Keratinocyte (primary cell): Measurements from ENCODE around the gene RPS2. TPM values are rescaled to one million over a fixed set of nuclear protein-coding genes. Genes with fewer than 3 reads are reported as not detected.

ENCODE experiments used
- DNase-seq: peaks from one replicate; pipeline ENCODE4 v3.0.0-alpha.2; 2011; ENCODE audit warnings: low read depth, missing footprints, low spot score
- FAIRE-seq: peaks from 2 replicates; lab custom pipeline; 2011; peaks lifted over from hg19 to GRCh38; lab: Jason Lieb, UNC
- H2AFZ ChIP-seq: 2 replicates; pipeline ENCODE4 v1.6.0; 2012; ENCODE audit warnings: low read length, control low read depth, inconsistent platforms; ENCODE audit not compliant: control insufficient read depth
- H3K27ac ChIP-seq: 2 replicates; pipeline ENCODE4 v1.5.1; 2011; ENCODE audit warnings: low read length; ENCODE audit not compliant: control insufficient read depth, insufficient read depth
- H3K27me3 ChIP-seq: 3 replicates; pipeline ENCODE4 v1.6.0; 2011; ENCODE audit warnings: low read length; ENCODE audit not compliant: control insufficient read depth, insufficient read depth; ENCODE audit errors: extremely low read depth
- H3K36me3 ChIP-seq, 2 experiments: 2 replicates in 1 of 2; 3 replicates in 1 of 2; pipeline ENCODE4 v1.5.1; 2011; ENCODE audit warnings: low read length in 2 of 2, mild to moderate bottlenecking in 1 of 2; ENCODE audit not compliant: control insufficient read depth in 2 of 2, insufficient read depth in 2 of 2; ENCODE audit errors: extremely low read depth in 1 of 2
- H3K4me1 ChIP-seq: 3 replicates; pipeline ENCODE4 v1.5.1; 2011; ENCODE audit warnings: low read length; ENCODE audit not compliant: control insufficient read depth, insufficient read depth; ENCODE audit errors: extremely low read depth
- H3K4me2 ChIP-seq: 3 replicates; pipeline ENCODE4 v1.6.0; 2011; ENCODE audit warnings: low read depth, low read length; ENCODE audit not compliant: control insufficient read depth, insufficient read depth; ENCODE audit errors: extremely low read depth
- H3K4me3 ChIP-seq, 3 experiments: fragments of 200-600 bp in 1 of 3; sonication (generic) in 1 of 3; 2 replicates in 2 of 3; 3 replicates in 1 of 3; pipeline ENCODE4 v1.5.1; 2011 to 2016; ENCODE audit warnings: low read length in 3 of 3, mild to moderate bottlenecking in 3 of 3, control low read depth in 2 of 3, inconsistent platforms in 1 of 3, low read depth in 1 of 3, mixed read lengths in 1 of 3, mixed run types in 1 of 3, moderate library complexity in 1 of 3; ENCODE audit not compliant: control insufficient read depth in 2 of 3, insufficient read depth in 2 of 3; ENCODE audit errors: extremely low read depth in 1 of 3
- H3K79me2 ChIP-seq: 2 replicates; pipeline ENCODE4 v1.6.0; 2012; ENCODE audit warnings: low read length; ENCODE audit not compliant: control insufficient read depth, insufficient read depth
- H3K9ac ChIP-seq: 3 replicates; pipeline ENCODE4 v1.6.0; 2011; ENCODE audit warnings: low read length; ENCODE audit not compliant: control insufficient read depth, insufficient read depth; ENCODE audit errors: extremely low read depth
- H3K9me1 ChIP-seq: 3 replicates; pipeline ENCODE4 v1.6.0; 2011; ENCODE audit warnings: low read length; ENCODE audit not compliant: control insufficient read depth, insufficient read depth; ENCODE audit errors: extremely low read depth
- H3K9me3 ChIP-seq: 2 replicates; pipeline ENCODE4 v1.5.1; 2012; ENCODE audit warnings: low read depth, low read length; ENCODE audit not compliant: control insufficient read depth
- H4K20me1 ChIP-seq: 3 replicates; pipeline ENCODE4 v1.6.0; 2011; ENCODE audit warnings: low read length; ENCODE audit not compliant: control insufficient read depth, insufficient read depth; ENCODE audit errors: extremely low read depth
- CTCF ChIP-seq, 3 experiments: IDR thresholded peaks in 1 of 3; conservative IDR thresholded peaks in 1 of 3; optimal IDR thresholded peaks in 1 of 3; 2 replicates in 2 of 3; 3 replicates in 1 of 3; pipeline versions ENCODE3 to v1.5.1; 2011; ENCODE audit warnings: low read length in 3 of 3, mild to moderate bottlenecking in 3 of 3, moderate library complexity in 2 of 3, control low read depth in 1 of 3, inconsistent platforms in 1 of 3; ENCODE audit not compliant: insufficient read depth in 2 of 3; ENCODE audit errors: extremely low read depth in 1 of 3
- EZH2 ChIP-seq: IDR thresholded peaks from one replicate; pipeline ENCODE4 v1.6.1; 2012; ENCODE audit warnings: inconsistent platforms, mild to moderate bottlenecking, low read length, moderate library complexity
- dilution Hi-C: fragments of 300-500 bp; cut with MboI; formaldehyde crosslinking; loops from one replicate; pipeline ENCODE4 v1.7.0; 2020; ENCODE audit warnings: low sequenced_read_pairs; ENCODE audit not compliant: extremely low pct_ligation_motif_present
- polyA plus RNA-seq, 5 experiments: library from polyadenylated mRNA; depleted of rRNA in 3 of 5; stranded (reverse) in 3 of 5; stranded (forward) in 1 of 5; unstranded in 1 of 5; fragments of >200 nt; gene quantifications; 1 replicate in 1 of 5; 2 replicates in 3 of 5; 3 replicates in 1 of 5; pipeline versions ENCODE4 v1.2.1 to v1.2.3, GENCODE V29; 2011 to 2012; ENCODE audit warnings: missing spikeins in 2 of 5, low read depth in 1 of 5, low replicate concordance in 1 of 5

Gene RPS2
- polyA plus RNA-seq, 1 donor (not counting 4 experiments of a cell fraction or from before 2014, with no cell fraction given): 3,573 TPM

GRCh38 chr16:2003827-2004641 lies 39.4 kb upstream of the RPS2 start:
- Histone ChIP-seq H3K27ac (no peak overlapping the region), H3K36me3 (peaks cover 27 to 74% of the 10 kb centered on the region in 2 experiments), H4K20me1 (peaks cover 58% of the 10 kb centered on the region), H3K4me3 (no peak overlapping the region), H3K9ac (no peak overlapping the region), H3K4me2 (no peak overlapping the region), H3K4me1 (peaks cover 29% of the 10 kb centered on the region), H3K79me2 (peaks cover 75% of the 10 kb centered on the region), H2AFZ (no peak overlapping the region), H3K9me1 (no peaks in the 10 kb centered on the region), H3K9me3 (no peaks in the 10 kb centered on the region), H3K27me3 (no peaks in the 10 kb centered on the region)
- FAIRE-seq (no peak), DNase-seq (no peak)
- dilution Hi-C loops: no loop called here
- TF ChIP-seq CTCF (optimal IDR thresholded peaks at IDR 0.05 in 1 of 3, IDR thresholded peaks at IDR 0.05 in 1 of 3, conservative IDR thresholded peaks at IDR 0.05 in 1 of 3; ENCODE audit: extremely low read depth in 1 of 3, insufficient read depth in 2 of 3, low read length in 3 of 3) (peak; percentile 89 to 98 (median 94)), EZH2 (no peak)

DNA sequence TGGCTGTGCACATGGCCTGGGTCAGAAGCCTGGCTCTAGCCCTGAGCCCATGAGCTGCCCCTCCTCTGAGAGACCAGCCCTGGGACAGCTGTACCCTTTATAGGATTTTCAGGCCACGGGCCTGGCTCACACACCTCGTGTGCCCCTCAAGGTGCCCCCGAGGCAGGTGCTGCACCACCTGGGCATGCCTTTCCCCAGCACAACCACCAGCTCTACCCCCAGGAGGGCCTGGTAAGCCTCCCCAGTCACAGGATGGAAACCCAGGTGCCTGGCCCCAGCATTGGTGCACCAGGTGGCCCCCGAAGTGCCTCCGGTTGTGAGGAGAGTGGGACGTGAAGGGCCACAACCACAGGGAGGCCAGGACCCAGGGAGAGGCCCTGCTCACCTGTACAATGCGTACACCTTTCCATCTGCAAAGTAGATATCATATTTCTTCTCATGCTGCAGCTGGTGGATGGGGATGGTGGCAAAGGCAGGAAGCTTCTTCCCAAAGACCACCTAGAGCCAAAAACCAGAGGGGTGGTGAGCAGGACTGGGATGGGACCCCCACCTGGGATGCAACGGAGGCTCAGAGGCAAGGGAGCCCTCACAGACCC lies 38.7 kb upstream of the RPS2 start:
- no peaks in the 10 kb centered on the region for H3K9me1 ChIP-seq
- H3K4me1 ChIP-seq: peaks cover 27% of the 10 kb centered on the region
- no peak for DNase-seq
- H2AFZ ChIP-seq: no peak overlapping the region
- H3K27me3 ChIP-seq: no peaks in the 10 kb centered on the region
- H3K79me2 ChIP-seq: peaks cover 68% of the 10 kb centered on the region
- no peak for FAIRE-seq
- peaks cover 58% of the 10 kb centered on the region for H4K20me1 ChIP-seq
- dilution Hi-C loops: no loop called here
- H3K4me2 ChIP-seq: no peak overlapping the region
- H3K27ac ChIP-seq: no peak overlapping the region
- no peak overlapping the region for H3K4me3 ChIP-seq
- no peak for TF ChIP-seq CTCF (optimal IDR thresholded peaks at IDR 0.05 in 1 of 3, IDR thresholded peaks at IDR 0.05 in 1 of 3, conservative IDR thresholded peaks at IDR 0.05 in 1 of 3; ENCODE audit: extremely low read depth in 1 of 3, insufficient read depth in 2 of 3, low read length in 3 of 3)
- no peak for TF ChIP-seq EZH2
- peaks cover 31 to 71% of the 10 kb centered on the region in 2 experiments for H3K36me3 ChIP-seq
- no peaks in the 10 kb centered on the region for H3K9me3 ChIP-seq
- no peak overlapping the region for H3K9ac ChIP-seq
